HCT116 (cell line): ENCODE data around the gene PGM3. TPM values are rescaled to one million over a fixed set of nuclear protein-coding genes. Genes with fewer than 3 reads are reported as not detected.

ENCODE experiments used
- ATAC-seq: fragments of 200-7000 bp; cut with Tn5 transposase; 2 replicates; pipeline ENCODE4 v1.9.1; 2020; ENCODE audit warnings: mild to moderate bottlenecking, moderate library complexity
- BruUV-seq: library from RNA; stranded (reverse); fragments of 400-500 nt; replicated peaks from 2 replicates; lab custom pipeline; 2021; lab: Mats Ljungman, UMichigan
- CTCF ChIA-PET: fragments of 300-600 bp; sonication (Branson Sonifier 250); formaldehyde crosslinking; loops from one replicate; lab custom pipeline; 2021; ENCODE audit warnings: antibody characterized with exemption; lab: Charles Lee
- POLR2A ChIA-PET: fragments of 300-600, 350-600 bp; sonication (Branson Sonifier 250); formaldehyde crosslinking; loops from one replicate; lab custom pipeline; 2021; ENCODE audit warnings: antibody characterized with exemption; lab: Charles Lee
- RAD21 ChIA-PET, 2 experiments: fragments of 300-600 bp; sonication (Branson Sonifier 250); formaldehyde crosslinking; loops; one replicate each; lab custom pipeline; 2023; ENCODE audit warnings: low total read pairs in 2 of 2; ENCODE audit not compliant: uncharacterized antibody in 2 of 2, unreplicated experiment in 2 of 2, low non-redundant PET in 1 of 2; lab: Charles Lee
- DNase-seq: peaks from one replicate; pipeline ENCODE4 v3.0.0-alpha.2; 2010; ENCODE audit warnings: low read depth, low spot score
- H2AFZ ChIP-seq: fragments of 200-600 bp; shearing (Covaris generic), sonication (generic); 2 replicates; pipeline ENCODE4 v1.6.1; 2017; ENCODE audit warnings: low read depth, mixed run types, mixed read lengths, antibody characterized with exemption, low read length; ENCODE audit not compliant: poor library complexity, severe bottlenecking
- H3K27ac ChIP-seq: 2 replicates; pipeline ENCODE4 v1.5.1; 2012; ENCODE audit warnings: low read depth, low read length
- H3K27me3 ChIP-seq: fragments of 200-600 bp; sonication (generic); 2 replicates; pipeline ENCODE4 v1.6.1; 2016; ENCODE audit warnings: mixed run types, low read length, mixed read lengths; ENCODE audit not compliant: insufficient read depth
- H3K36me3 ChIP-seq, 2 experiments: fragments of 200-500 bp in 1 of 2; fragments of 200-600 bp in 1 of 2; sonication (Bioruptor generic) in 1 of 2; sonication (generic) in 1 of 2; 2 replicates each; pipeline versions ENCODE4 v1.5.1 to v1.6.1; 2014 to 2016; ENCODE audit warnings: low read length in 2 of 2, inconsistent platforms in 1 of 2, mixed read lengths in 1 of 2, mixed run types in 1 of 2; ENCODE audit not compliant: insufficient read depth in 2 of 2, control insufficient read depth in 1 of 2
- H3K4me1 ChIP-seq, 2 experiments: fragments of 200-600 bp in 1 of 2; sonication (generic) in 1 of 2; 2 replicates each; pipeline versions ENCODE4 v1.5.1 to v1.6.1; 2012 to 2017; ENCODE audit warnings: low read length in 2 of 2, inconsistent platforms in 1 of 2, mild to moderate bottlenecking in 1 of 2, mixed read lengths in 1 of 2, mixed run types in 1 of 2, moderate library complexity in 1 of 2; ENCODE audit not compliant: insufficient read depth in 2 of 2, control insufficient read depth in 1 of 2
- H3K4me2 ChIP-seq: fragments of 200-600 bp; sonication (generic); 2 replicates; pipeline ENCODE4 v1.6.1; 2017; ENCODE audit warnings: mixed run types, low read length, mixed read lengths
- H3K4me3 ChIP-seq, 2 experiments: fragments of 200-600 bp in 1 of 2; sonication (generic) in 1 of 2; replicated peaks in 1 of 2; 2 replicates each; pipeline ENCODE4 v1.5.1; 2011 to 2016; ENCODE audit warnings: low read length in 2 of 2, control low read depth in 1 of 2, low read depth in 1 of 2, mild to moderate bottlenecking in 1 of 2, mixed read lengths in 1 of 2, mixed run types in 1 of 2
- H3K79me2 ChIP-seq: fragments of 200-600 bp; sonication (generic); 2 replicates; pipeline ENCODE4 v1.6.1; 2017; ENCODE audit warnings: mild to moderate bottlenecking, mixed run types, low read length, moderate library complexity, mixed read lengths; ENCODE audit not compliant: insufficient read depth
- H3K9ac ChIP-seq: fragments of 200-600 bp; sonication (generic); 2 replicates; pipeline ENCODE4 v1.6.1; 2016; ENCODE audit warnings: low read length, mixed read lengths
- H3K9me2 ChIP-seq: fragments of 200-600 bp; sonication (generic), shearing (Covaris generic); 2 replicates; pipeline ENCODE4 v1.6.1; 2017; ENCODE audit warnings: mixed run types, mild to moderate bottlenecking, moderate library complexity; ENCODE audit not compliant: insufficient read depth
- H3K9me3 ChIP-seq, 2 experiments: fragments of 200-500 bp in 1 of 2; fragments of 200-600 bp in 1 of 2; sonication (Bioruptor generic) in 1 of 2; sonication (generic) in 1 of 2; 2 replicates each; pipeline ENCODE4 v1.6.1; 2014 to 2017; ENCODE audit warnings: low read length in 2 of 2, mixed read lengths in 2 of 2, inconsistent platforms in 1 of 2, low read depth in 1 of 2, mild to moderate bottlenecking in 1 of 2, mixed run types in 1 of 2, moderate library complexity in 1 of 2; ENCODE audit not compliant: control insufficient read depth in 1 of 2, insufficient read depth in 1 of 2
- H4K20me1 ChIP-seq: fragments of 200-600 bp; sonication (generic), shearing (Covaris generic); 2 replicates; pipeline ENCODE4 v1.6.1; 2017; ENCODE audit warnings: mixed run types, mild to moderate bottlenecking, moderate library complexity; ENCODE audit not compliant: insufficient read depth
- ATF3 ChIP-seq: IDR thresholded peaks from 2 replicates; pipeline ENCODE4 v1.6.1; 2012
- CTCF ChIP-seq, 3 experiments: fragments of 200-600 bp in 1 of 3; sonication (generic) in 1 of 3; IDR thresholded peaks in 2 of 3; conservative IDR thresholded peaks in 1 of 3; 2 replicates each; pipeline ENCODE4 v1.5.1; 2012 to 2017; ENCODE audit warnings: low read depth in 2 of 3, low read length in 2 of 3, antibody characterized with exemption in 1 of 3, borderline replicate concordance in 1 of 3, control low read depth in 1 of 3, mild to moderate bottlenecking in 1 of 3, mixed read lengths in 1 of 3, mixed run types in 1 of 3, moderate library complexity in 1 of 3; ENCODE audit not compliant: insufficient read depth in 1 of 3
- EZH2 ChIP-seq: fragments of 200-600 bp; sonication (generic); IDR thresholded peaks from 2 replicates; pipeline ENCODE4 v1.6.1; 2017; ENCODE audit warnings: antibody characterized with exemption, mixed run types
- MAX ChIP-seq: IDR thresholded peaks from 2 replicates; pipeline ENCODE4 v1.6.1; 2012
- SRF ChIP-seq: IDR thresholded peaks from 2 replicates; pipeline ENCODE4 v1.6.1; 2012; ENCODE audit warnings: low read depth
- ZBTB33 ChIP-seq: IDR thresholded peaks from 2 replicates; pipeline ENCODE4 v1.6.1; 2011; ENCODE audit warnings: mild to moderate bottlenecking, low read length, moderate library complexity; ENCODE audit not compliant: insufficient replicate concordance; ENCODE audit errors: extremely low read depth
- ZFX ChIP-seq: fragments of 450-650 bp; IDR thresholded peaks from 2 replicates; pipeline ENCODE4 v1.6.1; 2017
- ZNF274 ChIP-seq: fragments of 200-500 bp; sonication (Bioruptor generic); IDR thresholded peaks from 2 replicates; pipeline ENCODE4 v1.6.1; 2014; ENCODE audit warnings: mild to moderate bottlenecking, low read depth, low read length, inconsistent platforms
- intact Hi-C: fragments of 100-400 bp; cut with micrococcal nuclease; formaldehyde crosslinking; loops from 2 replicates; pipeline ENCODE4 v1.10.0; 2022
- total RNA-seq: library from RNA; stranded (reverse); gene quantifications from one replicate; pipeline ENCODE4 v1.2.1, GENCODE V29; 2021; ENCODE audit not compliant: unreplicated experiment

Gene PGM3
- total RNA-seq, 1 experiment from 2014 or later = 63.5 TPM

- Histone ChIP-seq H4K20me1 (no peaks in the 10 kb centered on the region), H3K4me2 (no peak overlapping the region), H3K9me3 (no peaks in the 10 kb centered on the region), H3K9ac (no peak overlapping the region), H3K27me3 (no peaks in the 10 kb centered on the region), H3K79me2 (no peaks in the 10 kb centered on the region), H3K4me3 (no peak overlapping the region), H3K4me1 (peaks cover 0 to 2% of the 10 kb centered on the region in 2 experiments; a peak in 1 of 4 replicates), H3K36me3 (peaks cover 0 to 3% of the 10 kb centered on the region in 2 experiments; a peak in 1 of 4 replicates), H3K9me2 (no peaks in the 10 kb centered on the region), H2AFZ (no peak overlapping the region), H3K27ac (no peak overlapping the region)
- BruUV-seq = no TSS peak
- TF ChIP-seq ZNF274 (no peak), SRF (no peak), CTCF (IDR thresholded peaks at IDR 0.05 in 2 of 3, conservative IDR thresholded peaks at IDR 0.05 in 1 of 3; ENCODE audit: borderline replicate concordance in 1 of 3, insufficient read depth in 1 of 3, low read depth in 2 of 3, low read length in 2 of 3) (no peak), ZFX (no peak), ATF3 (no peak), EZH2 (no peak), ZBTB33 (no peak), MAX (no peak)
- POLR2A ChIA-PET = no interaction called here
- intact Hi-C loops = no loop called here
- RAD21 ChIA-PET = no interaction called here
- ATAC-seq = no peak
- no peak for DNase-seq
- CTCF ChIA-PET = no interaction called here
These were observed 68.5 kb downstream of the PGM3 start for GRCh38 chr6:83124553-83124952.
